ENCODE data around the gene EEFSEC.

GRCh38 chr3:128348805-128349531, 195.7 kb downstream of the EEFSEC start:
- TF ChIP-seq EZH2 (IDR thresholded peaks at IDR 0.05; ENCODE audit: low read depth) (no peak), CTCF (conservative IDR thresholded peaks at IDR 0.05) (no peak)
